Eye (tissue), 1 donor: Measurements from ENCODE around the gene MACROD2.

ENCODE experiments used
- DNase-seq: peaks from one replicate; pipeline ENCODE4 v3.0.0-alpha.2; 2015

MACROD2 gene

DNA sequence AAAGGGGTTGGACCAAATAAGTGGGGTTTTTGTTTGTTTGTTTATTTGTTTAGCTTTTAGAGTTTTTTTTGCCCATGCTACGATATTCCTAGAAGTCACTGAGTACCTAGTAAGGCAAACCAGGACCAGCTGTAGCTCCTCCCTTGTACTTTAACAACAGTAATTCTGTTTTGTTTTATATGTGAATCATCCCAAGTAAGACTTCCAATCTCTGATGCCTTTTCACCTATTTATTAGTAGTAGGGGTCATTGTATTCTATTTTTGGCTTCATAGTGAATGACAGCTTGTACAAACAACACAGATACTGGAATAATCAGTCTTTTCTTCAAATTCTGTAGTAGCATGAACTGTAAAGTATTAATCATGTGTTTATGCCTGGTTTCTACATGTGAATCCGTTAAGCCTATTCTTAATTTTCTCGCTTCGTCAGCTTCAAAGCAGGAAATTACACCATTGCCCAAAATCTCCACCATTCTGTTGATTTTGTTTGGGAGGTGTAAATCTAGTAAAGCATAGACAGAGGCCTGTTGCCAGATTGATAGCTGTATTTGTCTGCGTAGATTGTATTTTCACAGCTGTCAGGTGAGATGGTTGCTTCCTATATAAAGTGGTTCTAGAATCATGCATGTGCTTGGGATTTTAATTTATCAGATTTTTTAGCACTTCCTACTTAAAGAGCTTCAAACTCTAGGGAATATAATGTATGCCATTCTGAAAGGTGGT lies 493.6 kb downstream of the MACROD2 start:
- no peak for DNase-seq

DNA sequence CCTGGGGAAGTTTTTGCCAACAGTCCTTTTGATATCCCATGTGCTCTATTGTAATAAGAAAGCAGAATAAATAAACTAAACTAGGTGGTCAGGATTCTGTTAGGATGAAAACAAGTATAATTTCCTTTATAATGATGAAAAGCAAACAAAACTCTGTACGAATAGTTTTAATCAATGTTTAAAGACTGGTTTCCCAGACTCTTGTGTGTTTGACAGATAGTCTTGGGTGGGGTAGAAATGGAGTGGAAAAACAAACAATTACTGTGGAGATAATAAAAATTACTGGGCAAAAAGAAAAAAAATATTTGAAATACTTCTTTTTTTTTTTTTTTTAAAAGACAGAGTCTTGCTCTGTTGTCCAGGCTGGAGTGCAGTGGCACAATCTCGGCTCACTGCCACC lies 494.2 kb downstream of the MACROD2 start:
- no peak for DNase-seq

DNA sequence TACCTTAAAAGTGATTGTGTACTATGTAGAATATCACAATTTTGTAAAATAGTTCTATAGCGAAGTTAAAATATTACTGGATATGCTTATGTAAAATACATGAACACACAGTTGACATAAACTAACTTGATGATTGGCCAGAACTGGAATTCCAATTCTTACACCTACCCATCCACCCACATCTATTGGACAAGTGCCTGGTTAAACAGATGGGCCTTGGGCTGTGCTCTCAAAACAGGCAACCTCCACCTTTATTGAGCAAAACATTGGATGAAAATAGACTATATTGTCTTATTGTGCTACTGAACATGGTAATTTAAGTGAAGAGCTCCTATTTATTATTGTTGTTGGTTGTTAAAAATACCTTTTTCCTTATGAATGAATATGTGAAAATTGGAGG lies 496.1 kb downstream of the MACROD2 start:
- no peak for DNase-seq

DNA sequence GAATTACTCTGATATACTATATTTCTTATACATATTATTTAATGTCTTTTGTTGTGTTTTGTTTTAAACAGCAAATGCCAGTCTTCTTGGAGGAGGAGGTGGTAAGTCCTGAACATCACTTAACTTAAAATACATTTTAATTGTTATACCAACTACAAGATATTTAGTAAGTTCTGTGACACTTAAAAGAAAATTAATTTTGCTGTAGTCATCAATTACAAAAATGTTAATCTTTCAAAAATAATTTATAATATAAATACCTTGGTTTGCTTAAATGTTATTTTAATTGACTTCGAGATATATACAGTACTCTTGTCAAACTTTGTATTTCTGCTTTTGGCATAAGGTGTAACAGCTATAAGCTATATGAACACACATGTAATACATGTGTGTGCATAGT lies 498.1 kb downstream of the MACROD2 start:
- no peak for DNase-seq

DNA sequence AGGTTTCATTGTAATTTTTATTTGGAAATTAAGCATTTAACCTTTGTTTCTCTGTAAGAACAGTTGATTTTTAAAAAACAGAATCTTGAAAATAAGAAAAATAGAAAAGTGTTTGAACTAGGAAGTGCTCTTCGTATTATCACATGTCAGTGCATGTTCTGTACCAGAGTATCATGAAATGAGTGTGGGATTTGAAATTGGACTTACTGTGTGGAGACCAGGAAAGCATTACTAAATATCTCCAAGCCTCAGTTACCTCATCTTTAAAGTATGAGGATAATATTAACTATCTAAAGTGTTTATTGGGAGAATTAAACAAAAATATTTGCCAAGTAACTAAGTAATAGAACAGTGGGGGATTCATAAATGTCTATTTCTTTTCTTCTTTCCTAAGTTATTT lies 499.0 kb downstream of the MACROD2 start:
- no peak for DNase-seq

DNA sequence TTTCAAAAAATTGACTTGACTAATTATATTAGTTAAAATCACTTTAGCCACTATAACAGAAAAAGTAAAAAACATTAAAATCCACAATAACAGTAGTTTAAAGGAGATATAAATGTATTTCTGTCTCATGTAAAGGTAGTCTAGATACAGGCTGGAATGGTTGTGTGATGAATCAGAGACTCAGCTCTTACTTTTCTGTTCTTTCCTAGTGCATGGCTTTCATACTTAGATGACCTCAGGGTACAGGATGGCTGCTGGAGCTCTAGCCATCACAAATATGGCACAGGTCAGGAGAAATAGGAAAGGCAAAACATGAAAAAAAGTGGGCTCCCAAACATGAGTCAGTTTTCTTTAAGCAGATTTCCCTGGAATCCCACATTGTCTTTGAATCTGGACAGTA lies 499.8 kb downstream of the MACROD2 start:
- no peak for DNase-seq

DNA sequence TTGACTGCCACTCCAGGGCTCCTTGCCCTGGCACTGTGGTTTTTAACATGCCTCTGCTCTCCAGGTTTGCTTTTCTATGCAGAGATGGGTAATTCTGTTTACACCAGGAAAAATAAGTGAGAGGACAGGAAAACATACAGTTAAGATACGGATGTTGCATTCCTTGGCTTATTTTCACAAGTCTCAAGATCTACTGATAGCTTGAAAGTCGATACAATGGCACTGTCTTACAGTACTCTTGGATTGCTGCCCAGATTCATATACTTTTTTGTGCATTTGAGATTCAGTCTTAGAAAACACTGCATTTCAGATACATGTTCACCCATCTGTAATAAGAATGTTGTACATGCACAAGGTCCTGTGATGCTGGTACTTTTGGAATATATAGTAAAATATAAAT lies 501.7 kb downstream of the MACROD2 start:
- peak; percentile 24 for DNase-seq

DNA sequence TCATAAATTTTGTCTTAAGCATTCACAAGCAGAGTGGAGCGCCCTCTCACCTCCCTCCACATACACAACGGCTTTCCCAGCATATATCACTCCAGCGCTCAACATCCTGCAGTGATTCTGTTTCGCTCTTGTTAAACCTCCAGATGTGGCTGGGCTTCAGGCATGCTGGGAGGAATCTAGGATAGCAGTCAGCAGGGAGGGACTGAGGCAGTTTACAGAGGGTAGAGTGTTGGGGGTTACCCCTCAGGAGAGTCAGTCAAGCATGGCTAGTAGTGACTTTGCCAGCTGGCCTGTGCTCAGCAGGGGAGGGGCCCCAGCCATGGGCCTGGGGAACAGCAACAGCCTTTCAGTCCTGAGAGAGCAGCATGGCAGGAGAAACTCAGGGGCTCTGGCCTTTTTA lies 503.5 kb downstream of the MACROD2 start:
- DNase-seq: peak; percentile 80

DNA sequence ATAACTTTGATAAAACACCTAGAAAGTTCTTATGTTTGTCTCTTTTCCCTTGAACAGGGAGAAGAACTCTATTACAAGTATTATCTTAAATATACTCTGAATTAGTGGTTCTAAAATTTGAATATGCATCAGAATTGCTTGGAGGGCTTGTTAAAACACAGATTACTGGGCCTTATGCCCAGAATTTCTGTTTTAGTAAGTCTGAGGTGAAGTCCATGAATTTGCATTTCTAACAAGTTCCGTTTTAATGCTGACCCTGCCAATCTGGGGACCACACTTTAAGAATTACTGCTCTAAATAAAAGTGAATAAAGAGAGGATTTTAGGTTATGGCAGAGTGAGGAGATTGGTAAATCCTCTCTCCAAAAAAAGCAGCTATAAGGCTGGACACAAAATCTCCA lies 510.2 kb downstream of the MACROD2 start:
- no peak for DNase-seq

DNA sequence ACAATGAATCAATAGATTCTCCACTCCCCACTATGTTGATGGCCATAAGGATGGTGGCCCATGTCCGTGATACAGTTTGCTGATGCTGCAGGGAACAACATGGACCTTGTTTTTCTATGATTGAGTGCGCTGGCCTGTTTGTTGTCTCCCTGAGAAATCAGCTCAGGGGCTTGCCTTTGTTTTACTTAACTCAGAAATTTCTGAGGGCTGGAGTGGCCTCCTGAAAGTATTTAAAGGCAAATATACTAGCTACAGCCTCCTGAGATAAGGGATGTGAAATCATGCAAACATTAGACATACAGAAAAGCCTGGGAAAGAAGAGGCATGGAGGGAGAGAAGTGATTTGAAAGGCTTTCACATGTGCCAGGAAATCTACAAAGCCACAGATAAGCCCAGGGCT lies 512.4 kb downstream of the MACROD2 start:
- DNase-seq: no peak

DNA sequence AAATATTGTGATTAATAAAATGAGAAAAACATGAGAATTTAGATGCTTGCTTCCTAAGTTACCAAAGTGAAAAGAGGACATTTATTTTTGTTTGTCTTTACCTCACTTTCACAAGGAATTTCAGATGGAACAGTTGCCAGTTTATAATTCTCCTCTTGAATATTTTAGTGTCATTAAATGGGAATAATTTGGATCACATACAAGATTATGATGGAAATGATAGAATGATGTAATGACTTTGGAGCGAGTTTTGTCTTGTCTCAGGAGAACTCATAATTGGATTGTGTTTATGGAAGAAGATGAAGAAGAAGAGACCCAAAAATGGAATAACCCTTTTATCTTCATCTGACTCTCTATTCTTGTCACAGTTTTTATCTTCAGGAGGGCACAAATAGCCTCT lies 515.0 kb downstream of the MACROD2 start:
- no peak for DNase-seq

DNA sequence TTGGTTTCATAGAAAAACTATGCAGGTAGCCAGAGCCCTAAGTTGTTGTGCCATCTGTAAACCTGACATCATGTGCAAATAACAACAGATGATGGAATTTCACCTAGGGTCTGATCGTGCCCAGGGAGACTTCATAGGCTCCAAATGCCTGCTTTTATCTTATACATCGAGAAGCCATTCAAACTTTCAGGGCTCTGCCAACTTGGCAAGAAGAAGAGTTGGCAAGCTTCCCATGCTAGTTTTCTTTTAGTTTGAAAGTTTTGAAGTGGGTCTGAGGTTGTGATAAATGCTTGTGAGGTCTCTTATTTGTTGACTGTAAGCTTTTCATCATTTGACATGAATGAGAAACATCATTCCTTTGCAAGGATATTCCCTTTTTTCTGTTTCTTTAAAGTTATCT lies 517.5 kb downstream of the MACROD2 start:
- DNase-seq: peak; percentile 36

DNA sequence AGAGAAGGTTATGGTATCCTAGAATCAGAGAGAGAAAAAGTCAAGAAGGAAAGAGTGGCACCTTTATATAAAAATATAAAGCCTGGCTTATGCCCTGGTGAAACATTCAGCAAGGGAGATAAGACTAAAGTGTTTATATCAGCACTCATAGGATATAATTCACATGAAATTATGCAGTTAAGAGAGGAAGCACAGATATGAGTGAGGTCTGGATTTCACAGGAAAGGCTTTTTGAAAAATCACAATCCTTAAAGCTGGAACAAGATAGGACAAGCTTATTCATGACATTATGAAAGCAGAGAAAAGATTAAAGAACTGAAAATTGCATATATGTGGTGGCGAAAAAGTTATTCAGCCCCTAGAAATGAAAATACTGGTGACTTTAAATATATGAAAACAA lies 523.3 kb downstream of the MACROD2 start:
- DNase-seq: no peak

DNA sequence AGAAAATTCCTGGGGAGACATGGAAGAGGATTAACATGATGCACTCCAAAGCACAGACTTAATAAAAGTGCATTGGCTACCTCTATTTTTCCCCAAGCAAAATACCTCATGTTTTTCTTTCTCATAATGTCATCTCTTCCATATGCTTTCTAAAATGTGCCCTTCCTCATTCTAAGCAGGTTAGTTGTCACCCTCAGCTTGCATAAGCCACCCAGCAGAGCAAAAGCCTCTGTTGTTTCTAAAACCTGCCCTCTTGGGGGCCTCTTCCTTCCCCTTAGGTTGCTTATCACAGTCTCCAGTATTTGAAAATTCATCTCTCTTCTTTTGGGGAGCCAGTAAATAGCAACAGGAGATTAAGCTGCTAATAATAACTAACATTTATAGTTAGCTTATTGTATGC lies 525.7 kb downstream of the MACROD2 start:
- DNase-seq: no peak

DNA sequence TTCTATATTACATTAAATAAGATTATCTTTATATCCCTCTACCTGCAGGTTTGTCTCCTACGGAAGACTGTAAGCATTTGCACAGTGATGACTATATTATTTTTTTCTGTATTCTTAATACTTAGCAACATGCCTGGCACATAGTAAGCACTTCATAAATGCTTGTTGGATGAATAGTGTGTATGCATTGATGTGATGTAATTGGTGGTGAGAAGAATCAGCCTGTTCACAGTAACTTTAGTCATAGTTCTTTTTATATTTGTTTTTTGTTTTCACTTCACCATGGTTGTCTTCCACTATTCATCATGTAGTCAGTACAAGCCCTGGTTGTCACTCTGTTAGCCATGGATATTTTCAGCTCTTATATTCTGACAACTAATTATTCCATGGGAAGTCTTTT lies 526.1 kb downstream of the MACROD2 start:
- DNase-seq: no peak

DNA sequence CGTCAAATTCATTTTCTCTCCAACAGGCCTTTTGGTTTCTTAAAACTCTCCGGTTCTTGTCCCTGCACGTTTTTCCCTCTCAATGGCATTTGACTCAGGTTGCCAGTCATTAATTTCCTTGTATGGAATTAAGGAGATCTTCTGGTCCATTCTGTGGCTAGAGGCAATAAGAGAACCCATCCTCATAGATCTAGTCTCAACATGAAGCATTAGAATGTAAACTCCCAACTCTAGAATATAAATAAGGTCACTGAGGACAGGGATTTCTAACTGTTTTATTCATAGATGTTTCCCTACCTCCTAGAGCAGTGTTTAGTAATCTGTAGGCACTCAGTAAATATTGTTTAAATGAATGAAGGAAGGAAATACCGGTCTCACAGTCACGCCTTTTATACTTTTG lies 527.3 kb downstream of the MACROD2 start:
- DNase-seq: no peak

DNA sequence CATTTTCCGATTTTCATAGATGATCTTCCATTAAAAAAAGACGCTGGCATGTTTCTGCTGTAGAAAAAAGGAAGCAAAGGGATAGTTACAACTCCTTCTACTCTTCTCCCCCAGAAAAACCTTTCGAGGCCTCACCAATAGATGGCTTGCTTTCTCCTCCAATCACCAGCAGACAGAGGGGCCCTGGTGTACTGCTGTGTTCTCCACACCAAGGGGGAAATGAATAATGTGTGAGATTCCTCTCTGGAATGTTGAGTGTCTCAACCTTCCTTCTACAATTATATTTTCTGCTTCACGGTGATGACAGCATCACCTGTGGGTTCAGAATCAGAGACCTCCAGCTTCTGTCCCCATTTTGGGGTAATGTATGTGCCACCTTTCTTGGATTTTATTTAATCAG lies 527.8 kb downstream of the MACROD2 start:
- DNase-seq: no peak

DNA sequence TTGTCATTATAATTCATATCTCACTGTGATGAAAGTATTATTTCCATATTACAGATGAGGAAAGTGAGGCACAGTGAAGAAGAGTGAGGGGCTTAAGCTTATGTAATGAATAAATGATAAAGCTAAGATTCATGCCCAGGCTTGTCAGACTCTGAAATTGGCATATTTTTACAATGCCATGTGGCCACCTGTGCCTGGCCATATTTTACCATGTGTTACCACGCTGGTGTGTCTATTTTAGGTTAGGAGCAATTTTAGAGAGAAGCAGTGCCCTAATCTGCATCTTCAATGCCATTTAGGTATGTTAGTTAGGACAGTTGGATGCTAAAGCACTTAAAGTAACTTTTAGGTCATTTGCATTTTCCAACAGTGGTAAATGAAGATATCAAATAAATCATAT lies 530.1 kb downstream of the MACROD2 start:
- DNase-seq: no peak

DNA sequence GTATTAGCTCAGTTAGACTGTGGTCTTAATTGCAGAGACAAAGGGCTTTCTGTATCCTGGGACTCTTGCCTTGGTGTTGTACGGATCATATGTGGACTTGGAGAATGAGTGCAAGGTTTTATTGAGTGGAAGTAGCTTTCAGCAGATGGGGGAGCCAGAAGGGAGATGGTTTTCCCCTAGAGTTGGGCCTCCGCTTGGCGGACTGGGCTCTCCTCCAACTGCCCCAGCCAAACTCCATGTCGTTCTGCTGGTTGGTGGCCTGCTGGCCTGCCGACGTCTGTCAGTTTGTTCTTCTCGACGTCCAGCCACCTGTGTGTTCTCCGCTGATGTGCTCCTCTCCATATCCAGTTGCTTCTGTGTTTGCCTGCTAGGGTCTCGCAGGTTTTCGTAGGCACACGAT lies 531.6 kb downstream of the MACROD2 start:
- DNase-seq: no peak

DNA sequence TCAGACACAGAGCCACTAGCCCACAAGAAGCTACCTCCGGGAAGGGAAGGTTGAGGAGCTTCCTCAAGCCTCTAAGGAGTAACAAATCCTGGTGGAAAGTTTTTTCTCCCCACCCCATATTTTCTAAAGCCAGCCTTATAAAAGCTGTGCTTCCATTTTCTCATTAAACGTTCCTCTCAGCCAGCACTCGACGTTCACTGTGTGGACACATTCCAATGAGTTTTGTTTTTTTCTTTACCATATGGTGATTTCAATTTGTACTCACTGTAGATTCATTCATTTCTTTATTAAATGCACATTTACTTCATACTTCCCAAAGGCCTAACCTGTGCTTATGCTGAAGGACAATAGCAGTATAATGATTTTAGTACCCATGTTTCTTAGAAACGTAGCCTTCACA lies 536.5 kb downstream of the MACROD2 start:
- DNase-seq: no peak

DNA sequence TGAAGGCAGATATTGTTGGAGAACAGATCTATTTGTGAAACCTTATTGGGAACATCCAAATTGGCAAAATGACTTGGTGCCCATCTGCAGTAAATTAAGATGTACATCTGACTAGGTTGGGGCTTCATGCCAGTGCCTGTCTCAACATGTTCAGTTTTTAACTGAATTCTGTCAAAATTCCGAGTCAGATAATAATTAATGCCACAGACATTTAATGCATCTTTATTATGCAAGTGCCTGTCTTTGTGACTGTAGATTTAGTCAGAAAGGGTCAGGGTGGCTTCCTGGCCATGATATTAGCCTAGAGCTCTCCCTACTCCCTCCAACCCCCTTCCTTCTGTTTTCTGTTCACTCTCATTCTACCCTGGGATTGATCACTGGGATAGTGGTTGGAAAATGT lies 541.4 kb downstream of the MACROD2 start:
- DNase-seq: no peak

DNA sequence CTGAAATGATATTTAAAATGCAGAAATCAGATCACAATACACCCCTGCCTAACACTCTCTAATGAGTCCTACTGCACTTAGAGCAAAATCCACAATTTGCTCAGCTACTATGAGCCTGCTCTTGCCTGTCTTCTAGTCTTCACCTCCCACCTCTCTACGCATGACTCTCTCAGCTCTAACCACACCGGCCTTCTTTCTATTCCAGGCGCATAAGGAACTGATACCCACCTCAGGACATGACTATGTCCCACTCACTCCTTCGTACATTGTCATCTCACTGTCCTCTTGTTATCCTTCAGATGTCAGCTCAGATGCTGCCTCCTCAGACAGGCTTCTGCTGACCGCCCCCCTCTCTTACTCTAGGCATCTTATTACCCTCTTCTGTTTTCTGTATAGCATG lies 543.1 kb downstream of the MACROD2 start:
- no peak for DNase-seq

DNA sequence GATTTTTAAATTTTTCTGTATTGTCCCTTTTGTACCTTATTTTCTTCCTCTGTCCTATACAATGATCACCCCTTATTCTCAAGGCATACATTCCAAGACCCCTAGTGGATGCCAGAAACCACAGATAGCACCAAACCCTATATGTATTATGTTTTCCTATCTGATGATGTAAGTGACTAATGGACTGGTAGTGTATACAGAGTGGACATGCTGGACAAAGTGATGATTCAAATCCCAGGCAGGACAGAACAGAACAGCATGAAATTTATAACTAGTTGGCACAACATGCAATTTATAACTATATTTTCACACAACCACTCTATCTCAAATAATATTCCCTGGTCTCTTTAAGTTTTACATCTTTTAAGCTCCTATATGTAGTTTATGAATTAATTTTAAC lies 547.7 kb downstream of the MACROD2 start:
- DNase-seq: no peak

DNA sequence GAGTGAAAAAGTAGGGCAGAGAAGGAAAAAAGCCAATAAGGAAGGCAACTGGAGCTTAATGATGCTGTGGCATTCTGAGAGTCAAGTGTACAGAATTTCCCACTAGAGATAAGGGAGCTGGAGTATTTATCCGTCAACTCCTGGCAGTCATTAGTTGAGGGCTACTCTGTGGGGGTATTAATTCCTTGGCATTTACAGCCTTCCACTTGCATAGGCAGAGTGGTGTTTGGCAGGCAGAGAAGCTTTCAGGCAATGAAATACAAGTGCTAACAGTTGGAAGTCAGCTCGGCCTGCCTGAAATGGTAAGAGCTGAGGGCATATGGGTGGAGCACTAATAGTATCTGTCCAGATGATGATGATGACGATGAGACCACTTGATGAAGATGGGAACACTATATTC lies 549.4 kb downstream of the MACROD2 start:
- DNase-seq: no peak

DNA sequence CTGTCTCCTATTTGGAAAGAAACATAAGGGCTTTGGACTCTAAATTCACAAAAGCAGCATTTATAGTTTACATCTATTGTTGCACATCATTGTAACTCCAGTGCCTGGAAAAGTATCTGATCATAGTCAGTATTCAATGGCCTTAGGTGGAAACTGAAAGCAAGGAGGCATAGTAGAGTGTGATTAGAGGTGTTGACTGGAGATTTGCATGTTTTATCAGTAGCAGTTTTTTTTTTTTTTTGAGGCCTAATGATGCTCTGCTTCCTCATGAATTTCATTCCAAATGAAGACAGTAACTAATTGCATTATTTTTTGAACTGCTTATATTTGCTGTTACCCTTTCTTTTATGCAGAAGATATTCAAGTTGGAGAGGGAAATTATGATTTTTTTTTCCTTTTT lies 555.3 kb downstream of the MACROD2 start:
- DNase-seq: no peak
